NCI-H2171 treated with DMSO at 0.1 percent for 48 hours (cell line): ENCODE results near the gene OS9.
A peak's percentile ranks its signal among the peaks of the same experiment; 100 is the strongest.

Experiments used
- DNase-seq: peaks from one replicate; lab custom pipeline; 2025; lab: John Stamatoyannopoulos, UW

OS9 gene

DNA sequence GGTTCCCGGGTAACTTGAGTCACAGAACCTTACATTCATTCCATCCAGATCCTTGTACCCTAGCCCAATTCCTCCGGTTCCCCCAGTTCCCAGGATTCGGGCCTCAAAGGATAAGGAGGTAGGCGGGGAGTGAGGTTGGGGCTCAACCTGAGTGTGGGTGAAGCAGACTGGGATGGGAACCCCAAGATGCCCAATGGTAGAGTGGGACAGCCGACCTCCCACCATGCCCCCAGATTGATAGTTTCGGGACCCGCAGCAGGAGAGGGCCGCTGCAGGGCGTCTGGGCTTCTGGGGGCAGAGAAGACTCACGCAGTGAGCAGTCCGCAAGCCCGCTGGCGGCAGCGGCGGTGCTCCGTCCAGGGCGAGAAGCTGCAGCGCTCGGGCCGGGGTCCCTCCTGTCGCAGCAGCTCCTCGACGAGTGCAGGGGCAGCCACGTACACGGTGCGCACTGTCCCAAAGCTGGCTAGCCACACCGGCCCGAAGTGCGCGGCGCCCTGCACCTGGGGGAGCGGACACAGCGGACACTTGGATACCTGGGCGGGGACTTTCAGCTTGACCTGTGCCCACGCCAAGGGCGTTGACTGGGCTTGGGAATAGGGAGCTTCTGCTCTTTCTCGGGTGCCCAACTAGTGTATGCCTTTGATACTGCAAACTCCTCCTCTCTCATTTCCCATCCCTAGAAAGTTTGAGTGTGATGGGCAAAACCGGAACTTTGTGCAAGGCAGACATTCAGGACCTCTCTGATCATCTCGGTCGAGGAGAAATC is 71.9 kb downstream of the OS9 start:
- no peak for DNase-seq

DNA sequence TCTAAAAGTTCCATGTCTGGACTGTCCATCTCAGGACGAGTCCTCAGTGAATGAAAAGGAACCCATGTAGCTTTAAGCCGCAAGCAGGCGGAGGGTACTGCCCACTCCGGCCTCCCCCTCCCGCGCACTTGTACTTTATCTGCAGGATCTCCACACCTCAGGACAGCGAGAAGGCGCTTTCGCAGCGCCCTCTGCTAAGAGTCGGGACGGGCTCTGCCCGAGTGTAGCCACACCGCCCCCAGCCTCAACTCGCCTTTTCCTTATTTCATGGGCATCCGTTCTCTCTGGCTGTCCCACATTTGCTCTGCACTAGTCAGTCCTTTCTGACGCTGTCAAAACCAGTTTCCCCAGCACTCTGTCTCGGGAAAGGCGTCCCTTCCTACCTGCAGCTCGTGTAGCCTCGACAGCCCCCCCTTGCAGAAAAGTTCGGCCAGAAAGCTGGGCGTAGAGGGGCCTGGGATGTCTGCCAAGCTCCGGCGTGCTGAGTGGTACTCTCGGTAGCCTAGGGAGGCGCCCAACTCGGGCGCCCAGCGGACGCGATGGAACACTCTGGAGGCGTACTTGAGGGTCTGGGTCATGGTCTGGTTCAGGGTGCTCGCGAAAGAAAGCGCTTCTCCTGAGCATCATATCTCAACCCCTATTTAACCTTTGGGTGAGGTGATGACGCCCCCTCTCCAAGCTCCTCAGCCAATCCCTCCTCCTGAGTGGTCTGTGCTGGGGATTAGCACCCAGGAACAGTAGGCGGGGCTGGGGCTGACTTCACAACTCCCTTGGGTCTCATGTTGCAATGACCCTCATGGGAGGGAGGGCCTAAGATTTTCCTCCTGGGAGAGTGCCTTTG is 72.8 kb downstream of the OS9 start, which contains the start of gene CYP27B1:
TSS of gene CYP27B1 (minus strand) at position 615 of the 841 bp plus-strand sequence. CDS start at position 578, 37 bp downstream.
- peak; percentile 42 for DNase-seq

GRCh38 chr12:57767305-57767698 is 73.4 kb downstream of the OS9 start:
- no peak for DNase-seq

DNA sequence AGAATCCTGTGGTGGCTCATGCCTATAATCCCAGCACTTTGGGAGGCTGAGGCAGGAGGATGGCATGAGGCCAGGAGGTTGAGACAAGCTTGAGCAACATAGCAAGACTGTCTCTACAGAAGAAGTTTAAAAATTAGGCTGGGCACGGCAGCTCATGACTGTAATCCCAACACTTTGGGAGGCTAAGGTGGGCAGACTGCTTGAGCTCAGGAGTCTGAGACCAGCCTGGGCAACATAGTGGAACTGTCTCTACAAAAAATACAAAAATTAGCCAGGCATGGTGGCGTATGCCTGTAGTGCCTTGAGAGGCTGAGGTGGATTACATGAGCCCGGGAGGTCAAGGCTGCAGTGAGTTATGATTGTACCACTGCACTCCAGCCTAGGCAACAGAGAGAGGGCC is 73.9 kb downstream of the OS9 start:
- no peak for DNase-seq

DNA sequence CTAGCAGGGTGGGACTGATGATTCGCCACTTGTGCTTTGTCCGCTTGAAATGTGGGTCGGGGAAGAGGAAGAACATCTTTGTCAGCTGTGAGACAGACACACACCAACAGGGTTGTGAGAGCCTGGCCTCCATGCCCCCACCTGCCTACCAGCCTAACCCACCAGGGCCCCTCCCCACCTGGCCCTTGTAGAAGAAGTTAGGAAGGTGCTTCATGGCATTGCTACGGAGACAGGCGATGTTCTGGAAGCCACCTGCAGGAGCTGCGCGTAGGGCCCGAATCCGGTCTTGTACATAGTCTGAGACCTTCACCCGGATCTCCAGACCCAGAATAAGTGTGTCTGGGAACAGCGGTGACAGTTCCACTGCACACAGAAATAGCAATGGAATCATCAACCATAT is 75.7 kb downstream of the OS9 start:
- no peak for DNase-seq

- no peak for DNase-seq
These were observed 76.8 kb downstream of the OS9 start for GRCh38 chr12:57770734-57771133.
